Lower lobe of right lung (tissue), 2 donors: ENCODE data around the gene PTPN5. TPM values are rescaled to one million over a fixed set of nuclear protein-coding genes. Genes with fewer than 3 reads are reported as not detected.

Experiments
- ATAC-seq, 2 donors: fragments of 200-7000 bp; cut with Tn5 transposase; one replicate each; pipeline ENCODE4 v1.9.1; 2020 to 2022; ENCODE audit warnings: mild to moderate bottlenecking in 2 of 2, moderate library complexity in 2 of 2
- DNase-seq: peaks from one replicate; pipeline ENCODE4 v3.0.0-alpha.2; 2020
- H3K27ac ChIP-seq: fragments of 200-600 bp; one replicate; pipeline ENCODE4 v1.8.0; 2022
- H3K27me3 ChIP-seq: fragments of 200-600 bp; one replicate; pipeline ENCODE4 v1.8.0; 2022; ENCODE audit warnings: low read depth
- H3K36me3 ChIP-seq: fragments of 200-600 bp; one replicate; pipeline ENCODE4 v1.8.0; 2022; ENCODE audit warnings: mild to moderate bottlenecking
- H3K4me1 ChIP-seq: fragments of 200-600 bp; one replicate; pipeline ENCODE4 v1.8.0; 2022
- H3K4me3 ChIP-seq: fragments of 200-600 bp; one replicate; pipeline ENCODE4 v1.8.0; 2022; ENCODE audit warnings: mild to moderate bottlenecking
- H3K9me3 ChIP-seq: fragments of 200-600 bp; one replicate; pipeline ENCODE4 v1.8.0; 2022
- intact Hi-C: fragments of 100-400 bp; cut with DNase I; formaldehyde crosslinking; loops from one replicate; pipeline ENCODE4 v1.11.0; 2022
- total RNA-seq: library from RNA; stranded (reverse); fragmentation: NEBNext Ultra II Directional; extraction: Animal tissue kit (Norgen Biotek cat#: 25700); gene quantifications from one replicate; pipeline ENCODE4 v1.2.1, GENCODE V29; 2021
- TF ChIP-seq, protein P1 (sequence below): fragments of 200-600 bp; IDR thresholded peaks from one replicate; pipeline ENCODE4 v1.8.0; 2022; ENCODE audit warnings: antibody characterized with exemption, mild to moderate bottlenecking
- donor health status: DM: no; HTN: yes; CAD: no; lungs with severe emphysema.

The PTPN5 gene
- total RNA-seq, 1 donor from 2014 or later: 0.80 TPM

DNA sequence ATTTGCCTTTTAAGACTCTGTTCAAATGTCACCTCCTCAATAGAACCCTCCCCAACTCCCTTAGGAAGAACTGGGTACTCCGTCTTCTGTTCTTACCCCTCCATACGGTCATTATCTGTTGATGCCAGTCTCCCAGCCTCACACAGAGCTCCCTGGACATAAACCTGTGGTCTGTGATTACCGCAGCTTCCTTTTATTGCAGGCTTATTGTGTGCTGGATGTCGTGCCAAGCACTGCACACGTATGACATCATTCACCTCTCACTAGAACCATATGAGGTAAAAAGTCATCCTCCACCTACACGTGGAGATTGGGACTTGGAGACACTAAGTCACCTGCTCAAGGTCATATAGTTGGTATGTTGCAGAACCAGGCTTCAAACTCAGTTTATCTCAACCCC lies 15.3 kb downstream of the PTPN5 start:
- intact Hi-C loops: no loop called here

DNA sequence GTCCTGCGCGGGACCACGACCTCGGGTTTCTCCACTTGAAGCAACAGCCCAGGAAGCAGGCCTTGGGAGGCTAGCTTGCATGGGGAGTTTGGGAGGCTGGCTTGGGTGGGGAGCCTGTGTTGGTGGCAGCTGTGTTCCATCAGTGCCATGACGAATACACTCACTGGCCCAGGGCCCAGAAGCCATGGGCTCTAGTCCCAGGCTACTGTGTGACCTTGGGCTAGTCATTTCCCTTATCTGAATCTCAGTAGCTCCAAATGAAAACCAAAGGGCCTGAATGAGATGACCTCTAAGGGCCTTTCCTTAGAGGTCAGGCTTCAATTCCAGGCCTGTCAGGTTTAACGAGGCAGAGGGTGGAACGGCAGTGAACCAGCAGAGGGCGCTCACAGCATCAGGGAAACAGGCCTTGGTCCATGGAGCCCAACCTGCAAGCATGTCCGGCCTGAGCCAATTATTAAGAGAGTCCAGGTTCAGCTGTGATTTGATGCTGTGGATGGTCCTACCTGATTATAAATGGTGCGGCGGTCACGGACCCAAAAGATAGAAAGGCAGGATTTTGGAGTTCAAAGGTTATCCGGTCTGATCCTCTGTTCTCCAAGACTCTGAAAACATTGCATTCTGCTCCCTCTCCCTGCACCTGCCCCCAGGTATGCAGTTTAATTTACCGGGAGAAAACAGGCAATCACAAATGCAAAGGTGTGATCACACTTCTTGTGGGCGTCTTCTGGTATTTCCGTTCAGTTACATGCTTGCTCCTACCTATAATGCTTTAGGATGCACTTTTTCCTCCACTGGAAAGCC lies 15.9 kb downstream of the PTPN5 start:
- H3K27ac ChIP-seq: no peak overlapping the region
- H3K27me3 ChIP-seq: no peaks in the 10 kb centered on the region
- peak; percentile 73 to 77 for ATAC-seq
- H3K36me3 ChIP-seq: no peaks in the 10 kb centered on the region
- no peak overlapping the region for H3K4me3 ChIP-seq
- no peaks in the 10 kb centered on the region for H3K4me1 ChIP-seq
- intact Hi-C loops: no loop called here
- peak; percentile 72 for DNase-seq
- TF ChIP-seq, protein P1, sequence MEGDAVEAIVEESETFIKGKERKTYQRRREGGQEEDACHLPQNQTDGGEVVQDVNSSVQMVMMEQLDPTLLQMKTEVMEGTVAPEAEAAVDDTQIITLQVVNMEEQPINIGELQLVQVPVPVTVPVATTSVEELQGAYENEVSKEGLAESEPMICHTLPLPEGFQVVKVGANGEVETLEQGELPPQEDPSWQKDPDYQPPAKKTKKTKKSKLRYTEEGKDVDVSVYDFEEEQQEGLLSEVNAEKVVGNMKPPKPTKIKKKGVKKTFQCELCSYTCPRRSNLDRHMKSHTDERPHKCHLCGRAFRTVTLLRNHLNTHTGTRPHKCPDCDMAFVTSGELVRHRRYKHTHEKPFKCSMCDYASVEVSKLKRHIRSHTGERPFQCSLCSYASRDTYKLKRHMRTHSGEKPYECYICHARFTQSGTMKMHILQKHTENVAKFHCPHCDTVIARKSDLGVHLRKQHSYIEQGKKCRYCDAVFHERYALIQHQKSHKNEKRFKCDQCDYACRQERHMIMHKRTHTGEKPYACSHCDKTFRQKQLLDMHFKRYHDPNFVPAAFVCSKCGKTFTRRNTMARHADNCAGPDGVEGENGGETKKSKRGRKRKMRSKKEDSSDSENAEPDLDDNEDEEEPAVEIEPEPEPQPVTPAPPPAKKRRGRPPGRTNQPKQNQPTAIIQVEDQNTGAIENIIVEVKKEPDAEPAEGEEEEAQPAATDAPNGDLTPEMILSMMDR: peak; percentile 71
- H3K9me3 ChIP-seq: no peaks in the 10 kb centered on the region

More for the DNA sequence above, 15.3 kb downstream of the PTPN5 start:
- H3K27me3 ChIP-seq: no peaks in the 10 kb centered on the region
- no peaks in the 10 kb centered on the region for H3K4me1 ChIP-seq
- no peak for DNase-seq
- TF ChIP-seq, protein P1: no peak
- H3K4me3 ChIP-seq: no peak overlapping the region
- H3K27ac ChIP-seq: no peak overlapping the region
- ATAC-seq: no peak
- H3K9me3 ChIP-seq: no peaks in the 10 kb centered on the region
- no peaks in the 10 kb centered on the region for H3K36me3 ChIP-seq

DNA sequence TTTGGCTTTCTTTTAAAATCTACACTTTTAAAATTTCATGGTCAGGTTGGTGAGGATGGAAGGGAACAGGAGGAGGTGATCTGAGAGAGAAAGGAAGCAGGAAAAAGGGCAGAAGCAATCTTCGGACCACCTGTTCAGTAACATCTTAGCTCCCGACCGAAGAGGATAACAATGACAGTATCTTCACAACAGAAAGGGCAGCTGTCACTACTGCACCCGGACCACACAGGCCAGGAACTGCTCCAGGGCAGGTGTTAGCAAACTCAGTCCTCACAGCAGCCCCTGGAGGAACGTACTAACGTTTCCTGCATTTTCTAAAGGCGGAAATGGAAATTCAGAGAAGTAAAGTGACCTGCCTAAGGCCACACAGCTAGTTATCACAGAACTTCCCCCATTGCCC lies 16.8 kb downstream of the PTPN5 start:
- H3K27ac ChIP-seq: no peak overlapping the region
- no peaks in the 10 kb centered on the region for H3K36me3 ChIP-seq
- H3K4me1 ChIP-seq: no peaks in the 10 kb centered on the region
- DNase-seq (no peak), ATAC-seq (no peak)
- TF ChIP-seq, protein P1: no peak
- no peak overlapping the region for H3K4me3 ChIP-seq
- H3K27me3 ChIP-seq: no peaks in the 10 kb centered on the region
- no peaks in the 10 kb centered on the region for H3K9me3 ChIP-seq
- intact Hi-C loops: no loop called here

DNA sequence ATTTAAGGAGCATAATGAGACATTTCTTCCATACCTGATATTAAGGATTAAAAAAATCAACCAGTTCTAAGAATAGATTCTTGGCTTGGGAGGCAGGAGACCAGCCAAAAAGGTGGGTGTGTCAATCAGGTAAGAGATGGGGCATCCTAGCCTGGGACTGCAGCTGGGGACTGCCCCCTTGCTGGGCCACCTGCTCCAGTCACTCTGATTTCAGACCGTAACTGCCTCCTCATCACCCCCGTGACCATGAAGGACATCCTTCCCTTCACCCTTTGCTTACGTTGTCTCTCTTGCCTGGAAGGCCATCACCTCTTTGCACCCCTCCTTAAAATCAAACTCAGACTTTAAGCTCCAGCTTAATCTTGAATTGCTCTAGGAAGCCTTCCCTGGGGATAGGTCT lies 17.9 kb downstream of the PTPN5 start:
- Histone ChIP-seq H3K9me3 (no peaks in the 10 kb centered on the region), H3K27me3 (no peaks in the 10 kb centered on the region), H3K4me3 (no peak overlapping the region), H3K27ac (no peak overlapping the region), H3K4me1 (no peaks in the 10 kb centered on the region), H3K36me3 (no peaks in the 10 kb centered on the region)
- intact Hi-C loops: no loop called here
- TF ChIP-seq, protein P1: no peak
- no peak for DNase-seq
- ATAC-seq: no peak

DNA sequence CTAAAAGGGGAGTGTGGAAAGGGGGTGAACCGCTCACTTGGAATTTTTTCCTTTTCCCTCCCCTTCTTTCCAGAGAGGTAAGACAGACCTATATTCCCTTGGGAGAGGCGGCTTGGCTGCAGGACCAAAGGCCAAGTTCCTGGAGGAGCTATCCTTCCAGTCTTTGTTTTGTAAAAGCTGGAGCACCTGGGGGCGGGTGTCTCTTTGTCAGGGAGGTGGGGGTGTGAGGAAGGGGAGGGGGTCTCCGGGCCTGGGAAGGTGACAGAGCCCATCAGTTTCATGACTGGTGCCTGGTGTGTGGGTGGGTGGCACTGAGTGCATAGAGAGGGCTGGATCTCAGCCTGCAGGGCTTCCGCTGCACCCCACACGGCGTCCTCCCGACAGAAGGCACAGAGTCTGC lies 18.5 kb downstream of the PTPN5 start:
- no peak overlapping the region for H3K4me3 ChIP-seq
- no peak overlapping the region for H3K27ac ChIP-seq
- H3K27me3 ChIP-seq: no peaks in the 10 kb centered on the region
- no peaks in the 10 kb centered on the region for H3K36me3 ChIP-seq
- H3K9me3 ChIP-seq: no peaks in the 10 kb centered on the region
- intact Hi-C loops: no loop called here
- H3K4me1 ChIP-seq: no peaks in the 10 kb centered on the region
- ATAC-seq (no peak), DNase-seq (no peak)
- TF ChIP-seq, protein P1: no peak
